Mesenchymal stem cell (in vitro differentiated cells and primary cell): ENCODE results near the gene APBB1.
A peak's percentile ranks its signal among the peaks of the same experiment; 100 is the strongest.

Experiments used
- DNase-seq: peaks from one replicate; pipeline ENCODE4 v3.0.0-alpha.2; 2013
- H2AFZ ChIP-seq: one replicate; pipeline ENCODE4 v1.6.1; 2013; ENCODE audit warnings: low read depth, mild to moderate bottlenecking, control low read depth, inconsistent platforms, low read length, moderate library complexity
- H2AK5ac ChIP-seq: 2 replicates; pipeline ENCODE4 v1.6.1; 2013; ENCODE audit warnings: low read length, moderate library complexity, mild to moderate bottlenecking, inconsistent platforms; ENCODE audit not compliant: severe bottlenecking
- H2BK120ac ChIP-seq: one replicate; pipeline ENCODE4 v1.6.1; 2013; ENCODE audit warnings: low read depth, mild to moderate bottlenecking, inconsistent platforms, low read length, moderate library complexity
- H2BK12ac ChIP-seq, 2 experiments: one replicate each; pipeline ENCODE4 v1.6.1; 2013; ENCODE audit warnings: inconsistent platforms in 2 of 2, low read length in 2 of 2, mild to moderate bottlenecking in 2 of 2, moderate library complexity in 2 of 2, control low read depth in 1 of 2
- H2BK15ac ChIP-seq: one replicate; pipeline ENCODE4 v1.6.1; 2013; ENCODE audit warnings: mild to moderate bottlenecking, low read depth, inconsistent platforms; ENCODE audit not compliant: poor library complexity, severe bottlenecking
- H2BK5ac ChIP-seq: 2 replicates; pipeline ENCODE4 v1.6.1; 2013; ENCODE audit warnings: low read depth, mild to moderate bottlenecking, low read length, control low read depth, inconsistent platforms; ENCODE audit not compliant: poor library complexity, severe bottlenecking
- H3K14ac ChIP-seq, 2 experiments: one replicate each; pipeline ENCODE4 v1.6.1; 2013; ENCODE audit warnings: inconsistent platforms in 2 of 2, low read length in 2 of 2, control low read depth in 1 of 2, mild to moderate bottlenecking in 1 of 2, moderate library complexity in 1 of 2
- H3K18ac ChIP-seq, 2 experiments: one replicate each; pipeline ENCODE4 v1.6.1; 2013; ENCODE audit warnings: inconsistent platforms in 2 of 2, low read length in 2 of 2, control low read depth in 1 of 2, low read depth in 1 of 2, mild to moderate bottlenecking in 1 of 2
- H3K23ac ChIP-seq, 2 experiments: one replicate each; pipeline ENCODE4 v1.6.1; 2013; ENCODE audit warnings: inconsistent platforms in 2 of 2, low read length in 2 of 2, mild to moderate bottlenecking in 2 of 2, moderate library complexity in 2 of 2, control low read depth in 1 of 2
- H3K27ac ChIP-seq: 2 replicates; pipeline ENCODE4 v1.5.1; 2013; ENCODE audit warnings: mild to moderate bottlenecking, moderate library complexity, low read length, control low read depth, inconsistent platforms; ENCODE audit not compliant: poor library complexity, severe bottlenecking
- H3K27me3 ChIP-seq, 2 experiments: 2 replicates each; pipeline versions ENCODE4 v1.6.1 to v1.7.0; 2013; ENCODE audit warnings: low read length in 2 of 2, mild to moderate bottlenecking in 2 of 2, moderate library complexity in 2 of 2, control low read depth in 1 of 2, inconsistent platforms in 1 of 2; ENCODE audit not compliant: control insufficient read depth in 1 of 2, insufficient read depth in 1 of 2
- H3K36me3 ChIP-seq, 2 experiments: 2 replicates each; pipeline versions ENCODE4 v1.6.1 to v1.7.0; 2013; ENCODE audit warnings: low read length in 2 of 2, control low read depth in 1 of 2, inconsistent platforms in 1 of 2, low read depth in 1 of 2, mild to moderate bottlenecking in 1 of 2; ENCODE audit not compliant: insufficient read depth in 2 of 2, control insufficient read depth in 1 of 2
- H3K4ac ChIP-seq, 2 experiments: one replicate each; pipeline ENCODE4 v1.6.1; 2013; ENCODE audit warnings: inconsistent platforms in 2 of 2, low read length in 2 of 2, mild to moderate bottlenecking in 2 of 2, moderate library complexity in 2 of 2, control low read depth in 1 of 2, low read depth in 1 of 2
- H3K4me1 ChIP-seq: 2 replicates; pipeline ENCODE4 v1.6.1; 2013; ENCODE audit warnings: low read depth, low read length, control low read depth; ENCODE audit not compliant: control insufficient read depth, insufficient read depth
- H3K4me2 ChIP-seq: 2 replicates; pipeline ENCODE4 v1.6.1; 2013; ENCODE audit warnings: low read length, mild to moderate bottlenecking, inconsistent platforms; ENCODE audit not compliant: poor library complexity, severe bottlenecking
- H3K4me3 ChIP-seq, 2 experiments: 2 replicates each; pipeline versions ENCODE4 v1.5.1 to v1.7.0; 2013; ENCODE audit warnings: low read length in 2 of 2, mild to moderate bottlenecking in 2 of 2, control low read depth in 1 of 2, low read depth in 1 of 2; ENCODE audit not compliant: insufficient read depth in 1 of 2
- H3K79me1 ChIP-seq: replicated peaks from 2 replicates; pipeline ENCODE4 v1.6.1; 2013; ENCODE audit warnings: mild to moderate bottlenecking, control low read depth, low read length, inconsistent platforms; ENCODE audit not compliant: poor library complexity, severe bottlenecking
- H3K9ac ChIP-seq: 2 replicates; pipeline ENCODE4 v1.7.0; 2013; ENCODE audit warnings: mild to moderate bottlenecking, low read length, moderate library complexity
- H3K9me3 ChIP-seq: 2 replicates; pipeline ENCODE4 v1.7.0; 2013; ENCODE audit warnings: mild to moderate bottlenecking, low read length; ENCODE audit not compliant: control insufficient read depth
- H4K8ac ChIP-seq: one replicate; pipeline ENCODE4 v1.6.1; 2013; ENCODE audit warnings: inconsistent platforms, mild to moderate bottlenecking, low read length, moderate library complexity
- H4K91ac ChIP-seq: one replicate; pipeline ENCODE4 v1.6.1; 2013; ENCODE audit warnings: mild to moderate bottlenecking, low read length, inconsistent platforms
- WGBS: methylation state at CpG from one replicate; pipeline ENCODE4 v1.1.7; 2013; ENCODE audit warnings: mixed read lengths; 5-methylcytosine and 5-hydroxymethylcytosine counted together

The APBB1 gene

DNA sequence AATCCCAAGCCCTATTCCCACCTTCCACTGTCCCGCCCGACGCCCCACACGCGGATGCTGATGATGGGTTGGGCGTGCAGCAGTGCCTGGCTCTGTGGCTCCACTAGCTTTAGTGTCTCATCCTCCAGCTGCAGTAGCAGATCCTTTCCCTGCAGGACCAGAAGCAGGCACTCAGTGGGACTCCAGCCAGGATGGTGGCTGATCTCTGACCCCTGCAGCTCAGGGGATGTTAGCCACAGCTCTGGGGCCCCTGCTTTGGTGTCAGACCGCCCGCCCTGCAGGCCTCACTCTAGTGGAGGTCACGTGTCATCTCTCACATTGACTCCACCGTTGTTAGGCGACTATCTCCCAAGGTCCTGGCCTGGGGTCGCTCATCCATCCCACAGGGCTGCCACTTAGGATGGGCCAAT, 16.8 kb downstream of the APBB1 start:
- no peak overlapping the region for H3K9ac ChIP-seq
- H3K36me3 ChIP-seq = peaks cover 49 to 52% of the 10 kb centered on the region in 2 experiments
- H3K4me1 ChIP-seq = peaks cover 31% of the 10 kb centered on the region
- H3K79me1 ChIP-seq = peaks cover 28% of the 10 kb centered on the region
- DNase-seq = no peak
- no peak overlapping the region for H2AFZ ChIP-seq
- H3K9me3 ChIP-seq = no peaks in the 10 kb centered on the region
- H2BK120ac ChIP-seq = no peak overlapping the region
- no peak overlapping the region for H2BK5ac ChIP-seq
- H3K27me3 ChIP-seq = no peaks in the 10 kb centered on the region
- H3K18ac ChIP-seq = no peak overlapping the region
- H3K4me2 ChIP-seq = no peak overlapping the region
- peak overlapping the region; percentile 22 for H2AK5ac ChIP-seq
- H3K27ac ChIP-seq = no peak overlapping the region
- H3K23ac ChIP-seq = no peak overlapping the region
- H2BK12ac ChIP-seq = no peak overlapping the region
- no peak overlapping the region for H3K4ac ChIP-seq
- no peak overlapping the region for H3K4me3 ChIP-seq
- H4K91ac ChIP-seq = no peak overlapping the region
- H4K8ac ChIP-seq = no peak overlapping the region
- WGBS = 80% methylated on average over 12 of the region's 12 CpGs
- H3K14ac ChIP-seq = peak overlapping the region in 1 of 2 experiments; percentile 28
- H2BK15ac ChIP-seq = no peak overlapping the region

DNA sequence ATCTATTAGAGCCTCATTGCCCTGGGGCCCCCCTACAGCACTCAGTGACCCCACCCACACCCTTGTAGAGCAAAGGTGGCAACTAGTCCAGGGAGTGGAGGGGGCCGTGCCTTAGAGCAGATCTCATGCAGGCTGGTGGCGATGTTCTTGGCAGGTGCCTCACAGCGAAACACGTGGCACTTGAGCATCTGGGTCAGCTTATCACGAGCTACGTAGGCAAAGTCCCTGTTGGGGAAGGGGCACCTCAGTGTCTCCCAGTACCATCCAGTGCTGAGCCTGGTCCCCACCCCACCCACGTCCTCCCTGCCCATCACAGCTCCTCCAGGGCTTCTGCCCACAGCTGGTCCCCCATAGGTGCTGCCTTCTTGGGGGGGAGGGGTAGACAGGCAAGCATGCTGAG, 17.4 kb downstream of the APBB1 start:
- peaks cover 49 to 53% of the 10 kb centered on the region in 2 experiments for H3K36me3 ChIP-seq
- H3K27me3 ChIP-seq = no peaks in the 10 kb centered on the region
- no peak overlapping the region for H3K14ac ChIP-seq
- H3K9ac ChIP-seq = no peak overlapping the region
- WGBS = 98% methylated on average over 6 of the region's 7 CpGs
- no peak overlapping the region for H3K27ac ChIP-seq
- H3K4me3 ChIP-seq = no peak overlapping the region
- no peaks in the 10 kb centered on the region for H3K9me3 ChIP-seq
- peaks cover 31% of the 10 kb centered on the region for H3K4me1 ChIP-seq
- H2AFZ ChIP-seq = no peak overlapping the region
- no peak overlapping the region for H2BK120ac ChIP-seq
- no peak overlapping the region for H3K18ac ChIP-seq
- H2BK5ac ChIP-seq = no peak overlapping the region
- no peak overlapping the region for H2BK12ac ChIP-seq
- no peak overlapping the region for H2BK15ac ChIP-seq
- no peak for DNase-seq
- no peak overlapping the region for H4K91ac ChIP-seq
- H4K8ac ChIP-seq = no peak overlapping the region
- no peak overlapping the region for H3K23ac ChIP-seq
- peaks cover 26% of the 10 kb centered on the region for H3K79me1 ChIP-seq
- H3K4me2 ChIP-seq = no peak overlapping the region
- H3K4ac ChIP-seq = no peak overlapping the region
- H2AK5ac ChIP-seq = no peak overlapping the region

DNA sequence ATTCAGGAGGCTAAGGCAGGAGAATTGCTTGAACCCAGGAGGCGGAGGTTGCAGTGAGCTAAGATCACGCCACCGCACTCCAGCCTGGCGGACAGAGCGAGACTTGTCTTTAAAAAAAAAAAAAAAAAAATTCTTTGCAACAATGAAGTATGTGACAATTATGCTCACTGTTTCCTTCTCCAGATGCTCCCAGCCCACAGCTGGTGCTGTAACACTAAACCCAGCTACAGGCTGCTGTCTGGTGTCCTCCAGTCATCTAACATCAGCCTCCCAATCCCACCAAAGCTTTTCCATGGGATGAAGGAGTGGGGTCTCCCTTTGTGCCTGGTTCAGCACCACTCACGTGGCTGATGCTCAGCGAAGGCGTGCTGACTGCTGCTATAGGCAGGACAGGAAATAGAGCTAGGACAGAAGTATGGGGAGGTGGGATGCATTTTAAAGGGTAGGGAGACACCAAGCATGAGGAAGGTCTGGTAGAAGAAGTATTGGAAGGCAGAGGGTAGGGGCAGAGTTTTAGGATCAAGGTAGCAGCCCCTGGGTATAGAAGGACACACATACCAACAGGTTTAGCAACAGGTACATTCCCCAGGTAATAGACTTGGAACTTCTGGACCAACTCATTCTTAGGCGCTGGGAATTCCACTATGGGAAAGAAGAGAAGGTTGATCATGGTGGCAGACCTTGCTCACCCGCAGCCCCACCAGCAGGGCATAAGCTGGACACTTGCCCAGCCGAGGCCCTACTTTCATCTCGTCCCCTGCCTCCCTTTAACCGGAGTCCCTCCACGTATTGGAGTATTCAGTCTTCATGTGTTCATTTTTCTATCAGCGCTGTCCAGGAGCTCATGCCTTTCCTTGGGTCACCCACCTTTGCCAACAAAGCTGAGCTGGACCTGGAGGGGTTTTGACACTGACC, 18.2 kb downstream of the APBB1 start:
- Histone ChIP-seq H2BK120ac (no peak overlapping the region), H2AFZ (no peak overlapping the region), H4K91ac (no peak overlapping the region), H3K36me3 (peaks cover 53 to 55% of the 10 kb centered on the region in 2 experiments), H2BK12ac (no peak overlapping the region), H3K23ac (no peak overlapping the region), H4K8ac (no peak overlapping the region), H2AK5ac (no peak overlapping the region), H3K18ac (no peak overlapping the region), H3K14ac (no peak overlapping the region), H3K27me3 (no peaks in the 10 kb centered on the region), H3K4me2 (no peak overlapping the region), H3K4me3 (no peak overlapping the region), H3K4ac (no peak overlapping the region), H3K9me3 (no peaks in the 10 kb centered on the region), H2BK5ac (no peak overlapping the region), H3K79me1 (peaks cover 22% of the 10 kb centered on the region), H3K4me1 (peaks cover 31% of the 10 kb centered on the region), H3K27ac (no peak overlapping the region), H2BK15ac (no peak overlapping the region), H3K9ac (no peak overlapping the region)
- DNase-seq = no peak
- 97% methylated on average over 11 of the region's 15 CpGs for WGBS

DNA sequence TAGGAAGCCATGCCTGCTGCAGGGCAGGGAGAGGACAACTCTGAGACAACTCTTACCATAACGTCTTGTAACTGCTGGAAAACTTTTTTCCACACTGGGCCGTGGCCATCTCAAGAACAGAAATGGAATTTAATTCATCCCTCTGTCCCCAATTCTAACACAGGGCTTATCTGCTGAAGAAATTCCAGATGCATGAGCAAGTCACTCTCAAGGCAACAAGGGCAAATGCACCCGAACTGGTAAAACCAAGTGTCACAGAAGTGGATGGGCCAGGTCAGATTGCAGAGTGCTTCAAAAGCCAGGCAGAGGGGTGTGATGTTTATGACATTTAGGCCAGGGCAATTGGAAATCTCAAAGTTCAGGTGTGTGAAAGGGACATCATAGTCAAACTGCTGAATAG, 21.3 kb downstream of the APBB1 start:
- WGBS = 21% methylated on average over 3 of the region's 3 CpGs
- H2BK120ac ChIP-seq = no peak overlapping the region
- no peak overlapping the region for H4K91ac ChIP-seq
- peaks cover 62 to 68% of the 10 kb centered on the region in 2 experiments for H3K36me3 ChIP-seq
- H3K9me3 ChIP-seq = no peaks in the 10 kb centered on the region
- no peak overlapping the region for H3K4me3 ChIP-seq
- no peak overlapping the region for H2BK12ac ChIP-seq
- no peak overlapping the region for H3K14ac ChIP-seq
- peaks cover 11% of the 10 kb centered on the region for H3K4me1 ChIP-seq
- no peak overlapping the region for H2BK15ac ChIP-seq
- no peak overlapping the region for H3K18ac ChIP-seq
- no peak overlapping the region for H2AK5ac ChIP-seq
- H4K8ac ChIP-seq = no peak overlapping the region
- no peak overlapping the region for H3K4me2 ChIP-seq
- H3K27ac ChIP-seq = no peak overlapping the region
- no peak overlapping the region for H3K9ac ChIP-seq
- H3K79me1 ChIP-seq = peaks cover 8% of the 10 kb centered on the region
- H3K4ac ChIP-seq = no peak overlapping the region
- no peak overlapping the region for H3K23ac ChIP-seq
- no peak overlapping the region for H2AFZ ChIP-seq
- DNase-seq = peak; percentile 36
- no peak overlapping the region for H2BK5ac ChIP-seq
- no peaks in the 10 kb centered on the region for H3K27me3 ChIP-seq
